Ishikawa (cell line): ENCODE results near the gene EFNA3.
A peak's percentile ranks its signal among the peaks of the same experiment; 100 is the strongest.

ENCODE experiments used
- CEBPB ChIP-seq: IDR thresholded peaks from 2 replicates; pipeline ENCODE4 v1.6.1; 2012
- CREB1 ChIP-seq: IDR thresholded peaks from 2 replicates; pipeline ENCODE4 v1.6.1; 2012; ENCODE audit warnings: low read depth
- EGR1 ChIP-seq: IDR thresholded peaks from 2 replicates; pipeline ENCODE4 v1.6.1; 2012
- EP300 ChIP-seq: IDR thresholded peaks from 2 replicates; pipeline ENCODE4 v1.6.1; 2012; ENCODE audit warnings: borderline replicate concordance
- FOXM1 ChIP-seq: IDR thresholded peaks from 2 replicates; pipeline ENCODE4 v1.6.1; 2012; ENCODE audit warnings: low read depth, borderline replicate concordance
- NFIC ChIP-seq: IDR thresholded peaks from 2 replicates; pipeline ENCODE4 v1.6.1; 2012
- RAD21 ChIP-seq: IDR thresholded peaks from 2 replicates; pipeline ENCODE4 v1.6.1; 2012; ENCODE audit warnings: low read depth
- REST ChIP-seq: IDR thresholded peaks from 2 replicates; pipeline ENCODE4 v1.6.1; 2012; ENCODE audit warnings: low read depth, mild to moderate bottlenecking
- TAF1 ChIP-seq: IDR thresholded peaks from 2 replicates; pipeline ENCODE4 v1.6.1; 2012; ENCODE audit warnings: low read depth, mild to moderate bottlenecking
- TCF12 ChIP-seq: IDR thresholded peaks from 2 replicates; pipeline ENCODE4 v1.6.1; 2012; ENCODE audit warnings: low read depth
- TEAD4 ChIP-seq: IDR thresholded peaks from 2 replicates; pipeline ENCODE4 v1.6.1; 2012
- USF1 ChIP-seq: IDR thresholded peaks from 2 replicates; pipeline ENCODE4 v1.6.1; 2012
- YY1 ChIP-seq: IDR thresholded peaks from 2 replicates; pipeline ENCODE4 v1.6.1; 2012; ENCODE audit warnings: low read depth
- ZBTB7A ChIP-seq: IDR thresholded peaks from 2 replicates; pipeline ENCODE4 v1.6.1; 2012; ENCODE audit warnings: low read depth
- TF ChIP-seq, protein P1 (sequence below): IDR thresholded peaks from 2 replicates; pipeline ENCODE4 v1.6.1; 2012

Gene EFNA3

GRCh38 chr1:155068599-155068998 lies 10.0 kb upstream of the EFNA3 start:
- TF ChIP-seq FOXM1 (no peak), RAD21 (no peak), REST (no peak), TEAD4 (no peak), CEBPB (no peak), ZBTB7A (no peak), CREB1 (no peak), EP300 (no peak), NFIC (no peak), TCF12 (no peak), TAF1 (no peak), EGR1 (no peak), YY1 (no peak), USF1 (no peak)
- TF ChIP-seq, protein P1, sequence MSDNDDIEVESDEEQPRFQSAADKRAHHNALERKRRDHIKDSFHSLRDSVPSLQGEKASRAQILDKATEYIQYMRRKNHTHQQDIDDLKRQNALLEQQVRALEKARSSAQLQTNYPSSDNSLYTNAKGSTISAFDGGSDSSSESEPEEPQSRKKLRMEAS = no peak

DNA sequence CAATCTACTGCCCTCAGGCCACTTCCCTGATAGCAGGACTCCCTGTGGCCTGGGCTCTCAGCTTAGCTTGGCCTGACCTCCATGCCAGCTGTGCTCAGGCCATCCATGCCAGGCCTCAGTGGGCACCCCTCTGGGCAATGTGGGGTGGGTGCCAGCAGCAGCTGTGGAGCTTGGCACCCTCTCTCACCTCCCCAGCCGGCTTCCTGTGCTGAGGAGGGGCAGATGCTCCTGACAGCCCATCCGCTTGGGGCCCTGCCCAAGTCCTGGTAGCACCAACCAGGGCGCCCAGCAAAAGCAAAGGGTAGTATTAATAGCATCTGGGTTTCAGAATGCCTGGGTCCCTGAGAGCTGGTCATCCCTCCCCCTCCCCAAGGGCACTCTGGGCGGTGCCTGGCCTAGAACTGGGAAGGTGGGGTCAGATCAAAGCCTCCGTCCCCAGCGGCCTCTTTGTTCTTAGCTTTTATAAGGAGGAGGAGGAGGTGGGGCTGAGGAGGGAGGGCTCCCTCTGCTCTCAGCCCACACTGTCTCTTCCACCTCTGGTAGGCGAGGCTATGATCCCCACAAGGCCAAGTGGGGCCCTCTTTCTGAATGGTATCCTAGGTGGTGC lies 9.0 kb upstream of the EFNA3 start:
- TF ChIP-seq, protein P1 = no peak
- TF ChIP-seq FOXM1 (no peak), EGR1 (no peak), TCF12 (no peak), EP300 (no peak), NFIC (no peak), TEAD4 (no peak), CREB1 (no peak), USF1 (no peak), TAF1 (no peak), RAD21 (no peak), YY1 (no peak), CEBPB (no peak), REST (no peak), ZBTB7A (no peak)

DNA sequence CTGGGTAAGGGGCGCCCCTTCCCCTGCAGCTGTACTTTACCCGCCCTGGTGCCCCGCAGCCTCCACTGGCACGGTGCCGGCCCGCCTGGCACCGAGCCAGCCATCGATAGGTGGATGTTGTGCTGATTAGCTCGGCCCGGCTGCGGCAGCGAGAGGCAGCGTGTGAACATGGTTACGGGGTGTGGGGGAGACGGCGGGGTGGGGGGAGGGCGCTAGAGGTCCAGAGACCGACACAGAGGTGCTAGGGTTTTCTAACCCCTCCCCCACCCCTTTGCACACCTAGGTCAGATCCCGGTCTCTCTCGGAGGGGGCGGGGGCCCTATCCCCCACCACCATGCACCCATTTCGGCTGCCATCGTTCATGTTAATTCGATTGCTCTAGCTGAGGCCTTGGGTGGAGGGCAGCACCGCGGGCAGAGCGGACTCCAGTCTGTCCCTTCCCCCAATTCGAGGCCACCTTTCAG lies 8.4 kb upstream of the EFNA3 start:
- TF ChIP-seq FOXM1 (no peak), NFIC (peak; percentile 73)

GRCh38 chr1:155070721-155071569 lies 7.7 kb upstream of the EFNA3 start:
- TF ChIP-seq ZBTB7A = no peak
- no peak for TF ChIP-seq USF1
- no peak for TF ChIP-seq EP300
- no peak for TF ChIP-seq TEAD4
- TF ChIP-seq, protein P1 = 0 out of 2 replicates have a peak, but pooled peaks have one; percentile 42

- no peak for TF ChIP-seq CEBPB
- TF ChIP-seq, protein P1 = no peak
- TF ChIP-seq REST = no peak
- no peak for TF ChIP-seq NFIC
- TF ChIP-seq EP300 = no peak
- no peak for TF ChIP-seq ZBTB7A
- no peak for TF ChIP-seq TEAD4
- TF ChIP-seq CREB1 = no peak
- no peak for TF ChIP-seq USF1
- TF ChIP-seq FOXM1 = no peak
- no peak for TF ChIP-seq YY1
- no peak for TF ChIP-seq EGR1
- no peak for TF ChIP-seq TAF1
These were observed 6.9 kb upstream of the EFNA3 start for GRCh38 chr1:155071701-155072100.
